HG02798 (cell line): Measurements from ENCODE around the gene SCD.

ENCODE experiments used
- ATAC-seq: cut with Tn5 transposase; IDR thresholded peaks from one replicate; pipeline ENCODE4 v1.9.1; 2021; ENCODE audit warnings: mild to moderate bottlenecking; ENCODE audit not compliant: unreplicated experiment, poor library complexity

The SCD gene

DNA sequence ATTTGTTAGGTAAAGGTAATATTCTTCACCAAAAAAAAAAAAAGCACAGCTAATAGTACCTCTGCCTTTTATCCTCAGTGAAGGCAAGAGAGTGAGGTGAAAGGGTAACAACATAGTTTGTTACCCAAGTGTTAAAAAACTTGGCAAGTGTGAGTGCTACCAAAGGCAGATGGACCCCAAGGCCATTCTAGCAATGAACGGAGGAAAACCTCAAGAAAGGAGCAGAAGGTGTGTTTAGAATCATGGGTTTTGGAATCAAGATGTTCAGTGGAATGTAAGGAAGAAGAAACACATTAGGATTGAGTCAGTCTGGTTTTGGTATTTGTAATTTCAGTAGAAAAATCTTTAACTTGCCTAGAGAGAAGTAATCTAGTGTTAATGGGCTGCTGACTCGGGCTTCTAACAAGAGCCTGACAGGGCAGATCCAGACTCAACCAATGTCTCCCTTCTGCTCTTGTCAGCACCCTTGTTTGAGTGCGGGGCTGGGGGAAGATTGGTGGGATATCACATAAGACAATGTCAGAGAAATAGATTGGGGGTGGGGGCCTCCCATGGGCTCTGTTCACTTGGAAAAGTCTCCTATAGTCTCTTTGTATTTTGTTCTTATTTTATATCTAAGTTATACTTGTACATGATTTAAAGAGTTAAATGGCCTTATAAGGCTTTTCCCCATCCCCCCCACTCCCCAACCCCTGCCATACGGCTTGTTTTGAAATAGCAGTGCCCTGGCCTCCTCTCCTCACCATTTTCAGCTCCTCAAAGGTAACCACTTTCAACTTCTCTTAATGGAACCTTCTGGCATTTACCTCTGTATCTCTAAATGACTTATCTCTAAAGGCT is 44.4 kb downstream of the SCD start:
- no peak for ATAC-seq

DNA sequence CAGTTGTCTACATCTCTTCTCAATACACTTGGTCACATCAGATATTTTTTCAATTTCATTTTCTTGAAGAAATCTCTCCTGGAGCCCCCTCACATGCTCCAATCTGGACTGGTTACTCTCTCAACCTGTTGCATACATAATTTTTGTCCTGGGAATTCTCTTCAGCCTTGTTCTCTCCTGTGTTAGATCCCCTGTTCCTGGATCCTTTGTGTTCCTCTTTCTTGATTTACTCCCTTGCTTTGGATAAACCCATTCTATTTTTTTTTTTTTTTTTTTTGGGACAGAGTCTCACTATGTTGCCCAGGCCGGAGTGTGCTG is 45.6 kb downstream of the SCD start:
- ATAC-seq = no peak

DNA sequence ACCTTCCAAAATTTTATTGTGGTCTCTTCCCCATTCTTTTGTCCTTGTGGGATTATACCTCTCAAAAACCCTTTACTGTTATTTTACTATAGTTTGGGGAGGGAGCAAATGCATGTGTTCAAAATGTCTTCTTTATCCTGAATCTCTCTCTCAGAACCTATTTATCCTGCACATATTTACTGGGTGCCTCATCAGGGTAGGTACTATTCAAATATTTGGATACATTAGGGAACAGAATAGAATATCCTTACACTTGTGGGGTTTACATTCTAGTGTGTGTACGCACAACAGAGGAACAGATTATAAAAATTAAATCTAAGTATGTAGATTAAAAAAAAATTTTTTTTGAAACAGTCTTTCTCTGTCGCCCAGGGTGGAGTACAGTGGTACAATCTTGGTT is 48.6 kb downstream of the SCD start:
- no peak for ATAC-seq

DNA sequence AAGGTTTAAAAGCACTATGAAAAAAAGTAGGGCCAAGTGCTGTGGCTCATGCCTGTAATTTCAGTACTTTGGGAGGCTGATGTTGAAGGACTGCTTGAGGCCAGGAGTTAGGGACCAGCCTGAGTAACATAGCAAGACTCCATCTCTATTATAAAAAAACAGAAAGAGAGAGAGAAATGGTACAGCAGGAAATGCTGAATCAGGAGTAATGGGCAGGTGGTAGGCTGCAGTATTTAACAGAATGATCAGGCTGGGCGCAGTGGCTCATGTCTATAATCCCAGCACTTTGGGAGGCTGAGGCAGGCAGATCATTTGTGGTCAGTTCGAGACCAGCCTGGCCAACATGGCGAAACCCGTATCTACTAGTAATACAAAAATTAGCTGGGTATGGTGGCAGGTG is 49.6 kb downstream of the SCD start:
- no peak for ATAC-seq

DNA sequence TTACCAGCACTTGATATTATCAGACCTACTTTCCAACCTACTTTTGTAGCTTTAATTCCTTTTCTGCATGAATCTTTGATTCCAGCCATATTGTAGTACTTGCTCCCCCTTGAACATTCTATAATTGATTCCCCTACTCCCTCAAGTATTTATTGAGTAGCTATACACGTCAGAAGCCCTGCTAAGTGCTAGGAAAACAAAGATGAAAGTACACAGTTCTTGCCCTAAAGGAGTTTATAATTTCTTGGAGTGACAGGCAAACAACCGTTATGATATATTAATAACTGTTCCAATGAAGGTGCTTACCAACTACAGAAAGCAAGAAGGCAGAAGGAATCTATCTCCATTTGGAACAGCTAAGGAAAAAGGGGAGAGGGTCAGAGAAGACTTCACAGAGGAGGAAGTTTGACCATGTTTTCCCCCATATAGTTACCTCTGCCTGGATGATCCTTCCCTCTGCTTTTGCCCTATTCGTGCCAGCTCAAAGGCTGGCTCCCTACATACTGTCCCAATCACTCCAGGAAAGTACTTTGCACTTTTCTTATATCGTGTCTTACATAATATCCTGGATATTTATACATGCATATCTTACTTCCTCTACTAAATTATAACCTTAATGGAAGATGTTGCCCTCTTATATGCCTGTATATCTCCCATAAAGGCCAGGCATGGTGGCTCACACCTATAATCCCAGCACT is 54.7 kb downstream of the SCD start:
- ATAC-seq = no peak

DNA sequence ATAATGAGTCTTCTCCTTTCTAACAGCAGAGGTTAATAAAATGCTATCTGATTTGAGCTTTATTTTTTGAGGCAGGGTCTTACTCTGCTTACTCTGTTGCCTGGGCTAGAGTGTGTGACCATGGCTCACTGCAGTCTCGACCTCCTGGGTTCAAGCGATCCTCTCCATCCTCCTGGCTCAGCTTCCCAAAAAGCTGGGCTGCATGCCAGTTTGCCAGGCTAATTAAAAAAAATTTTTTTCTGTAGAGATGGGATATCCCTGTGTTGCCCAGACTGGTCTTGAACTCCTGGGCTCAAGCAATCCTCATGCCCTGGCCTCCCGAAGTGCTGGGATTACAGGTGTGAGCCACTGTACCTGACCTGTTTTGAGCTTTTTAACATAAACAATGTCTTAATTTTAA is 56.7 kb downstream of the SCD start:
- no peak for ATAC-seq

DNA sequence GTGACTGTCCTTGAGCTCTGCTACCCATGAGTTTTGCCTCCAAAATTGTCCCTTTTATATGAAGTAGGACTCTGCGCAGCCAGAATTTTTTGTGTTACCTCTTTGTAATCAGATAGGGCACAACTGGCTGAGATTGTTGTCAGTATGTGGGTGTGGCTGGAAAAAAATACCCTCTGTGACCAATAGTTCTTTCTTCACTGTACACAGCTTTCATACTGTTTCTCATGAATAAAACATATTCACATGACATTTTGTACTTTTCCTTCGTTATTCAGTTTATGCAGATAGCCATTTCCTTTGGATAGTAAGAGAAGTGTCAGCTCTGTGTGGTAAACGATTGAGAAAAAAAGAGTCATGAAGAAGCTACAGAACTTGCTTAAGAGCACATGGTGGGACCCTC is 66.1 kb downstream of the SCD start:
- no peak for ATAC-seq
